ENCODE data around the gene TMEM60. TPM values are rescaled to one million over a fixed set of nuclear protein-coding genes. Genes with fewer than 3 reads are reported as not detected.

The TMEM60 gene
- total RNA-seq, 2 experiments from 2014 or later: 19.2 to 29.7 TPM

- Histone ChIP-seq H3K4me2 (ENCODE audit: low read length) (peak overlapping the region; percentile 83), H2AFZ (ENCODE audit: low read length) (0 out of 2 replicates have a peak overlapping the region, but pooled peaks have one; percentile 16), H4K20me1 (ENCODE audit: insufficient read depth, low read length) (peaks cover 28% of the 10 kb centered on the region), H3K27ac (ENCODE audit: low read depth, low read length, poor library complexity, severe bottlenecking) (peak overlapping the region; percentile 67), H3K4me3 (ENCODE audit: low read depth, low read length, poor library complexity, severe bottlenecking) (peak overlapping the region; percentile 87), H3K79me2 (ENCODE audit: insufficient read depth, low read depth, low read length) (peaks cover 93% of the 10 kb centered on the region), H3K4me1 (ENCODE audit: insufficient read depth, low read length, poor library complexity, severe bottlenecking) (peaks cover 59% of the 10 kb centered on the region), H3K36me3 (ENCODE audit: insufficient read depth, low read length) (peaks cover 59% of the 10 kb centered on the region), H3K9me2 (ENCODE audit: insufficient read depth, low read length) (no peaks in the 10 kb centered on the region), H3K9me3 (ENCODE audit: low read length) (peaks cover 7% of the 10 kb centered on the region; the same call in 1 of the 2 replicates)
- intact Hi-C loops (cut with micrococcal nuclease; ENCODE audit: unreplicated experiment): loop anchor here (2.0 kb wide), 3 partner anchors 25 to 137 kb away; partner anchors contain the start of gene RSBN1L
- BruUV-seq (replicated peaks): no TSS peak
- CTCF ChIA-PET (ENCODE audit: unreplicated experiment): no interaction called here
- DNase-seq (ENCODE audit: low spot score): peak; percentile 51
- TF ChIP-seq EZH2phosphoT487 (IDR thresholded peaks at IDR 0.05; ENCODE audit: borderline replicate concordance, low read depth, low read length) (no peak), CTCF (conservative IDR thresholded peaks at IDR 0.05; ENCODE audit: low read length) (no peak; the same call in 1 of the 2 replicates)
- POLR2A ChIA-PET: interaction anchor here (0.8 to 1.7 kb wide), 8 partner anchors 12 to 135 kb away, joined by 3 to 6 read pairs (median 3); no protein-coding TSS in a partner anchor
Observed at GRCh38 chr7:77799078-77799964, 1.1 kb upstream of the TMEM60 start.

GRCh38 chr7:77797734-77798393, 370 bp downstream of the TMEM60 start:
- POLR2A ChIA-PET: interaction anchor here (0.6 to 1.2 kb wide), 10 partner anchors 27 to 136 kb away, joined by 3 to 5 read pairs (median 4); no protein-coding TSS in a partner anchor
- H3K4me3 ChIP-seq (ENCODE audit: low read depth, low read length, poor library complexity, severe bottlenecking): peak overlapping the region; percentile 87
- peak overlapping the region; percentile 44; the same call in 1 of the 2 replicates for H2AFZ ChIP-seq (ENCODE audit: low read length)
- intact Hi-C loops (cut with micrococcal nuclease; ENCODE audit: unreplicated experiment): loop anchor here (2.0 kb wide), 3 partner anchors 27 to 139 kb away; partner anchors contain the start of gene RSBN1L
- BruUV-seq (replicated peaks): TSS peak; percentile 87
- peaks cover 54% of the 10 kb centered on the region for H3K4me1 ChIP-seq (ENCODE audit: insufficient read depth, low read length, poor library complexity, severe bottlenecking)
- TF ChIP-seq CTCF (conservative IDR thresholded peaks at IDR 0.05; ENCODE audit: low read length): no peak
- peak overlapping the region; percentile 67 for H3K27ac ChIP-seq (ENCODE audit: low read depth, low read length, poor library complexity, severe bottlenecking)
- no peak for DNase-seq (ENCODE audit: low spot score)
- H3K79me2 ChIP-seq (ENCODE audit: insufficient read depth, low read depth, low read length): peaks cover 86% of the 10 kb centered on the region
- H3K9me3 ChIP-seq (ENCODE audit: low read length): no peaks in the 10 kb centered on the region; the same call in 1 of the 2 replicates
- H4K20me1 ChIP-seq (ENCODE audit: insufficient read depth, low read length): peaks cover 24% of the 10 kb centered on the region
- H3K9me2 ChIP-seq (ENCODE audit: insufficient read depth, low read length): no peaks in the 10 kb centered on the region
- H3K36me3 ChIP-seq (ENCODE audit: insufficient read depth, low read length): peaks cover 53% of the 10 kb centered on the region
- CTCF ChIA-PET (ENCODE audit: unreplicated experiment): no interaction called here
- H3K4me2 ChIP-seq (ENCODE audit: low read length): peak overlapping the region; percentile 79

Data from OCI-LY7 (cell line).